Prostate gland (tissue), 2 donors: Measurements from ENCODE around the gene FOXRED2. TPM values are rescaled to one million over a fixed set of nuclear protein-coding genes. Genes with fewer than 3 reads are reported as not detected.
A peak's percentile ranks its signal among the peaks of the same experiment; 100 is the strongest.

Source experiments
- DNase-seq: peaks from one replicate; pipeline ENCODE4 v3.0.0-alpha.2; 2019; ENCODE audit warnings: low spot score
- H3K27ac ChIP-seq, 2 donors: fragments of 200-600 bp; sonication (generic); 2 replicates each; pipeline ENCODE4 v1.5.1; 2017 to 2019
- H3K27me3 ChIP-seq: fragments of 200-600 bp; sonication (generic); replicated peaks from 2 replicates; pipeline ENCODE4 v1.5.1; 2019; ENCODE audit not compliant: insufficient read depth
- H3K36me3 ChIP-seq, 2 donors: fragments of 200-600 bp; sonication (generic); 1 replicate in 1 of 2; 2 replicates in 1 of 2; pipeline versions ENCODE4 v1.5.1 to v1.8.1; 2017 to 2019
- H3K4me1 ChIP-seq: fragments of 200-600 bp; sonication (generic); replicated peaks from 2 replicates; pipeline ENCODE4 v1.5.1; 2019
- H3K4me3 ChIP-seq, 2 donors: fragments of 200-600 bp; sonication (generic); 2 replicates each; pipeline ENCODE4 v1.5.1; 2017 to 2019
- H3K9me3 ChIP-seq: fragments of 200-600 bp; sonication (generic); 2 replicates; pipeline ENCODE4 v1.5.1; 2017
- POLR2A ChIP-seq: fragments of 450-650 bp; IDR thresholded peaks from one replicate; pipeline ENCODE4 v1.6.1; 2016; ENCODE audit warnings: antibody characterized with exemption, mild to moderate bottlenecking
- POLR2AphosphoS5 ChIP-seq: sonication (generic); formaldehyde crosslinking; IDR thresholded peaks from one replicate; pipeline ENCODE4 v1.6.1; 2017; ENCODE audit warnings: antibody characterized with exemption
- WGBS: methylation state at CpG from one replicate; pipeline ENCODE4 v1.1.5; 2018; 5-methylcytosine and 5-hydroxymethylcytosine counted together
- intact Hi-C: fragments of 100-400 bp; cut with DNase I; formaldehyde crosslinking; loops from one replicate; pipeline ENCODE4 v1.14.2; 2022
- total RNA-seq, 2 donors: library from RNA; depleted of rRNA; stranded (reverse); fragments of >200 nt; gene quantifications; one replicate each; pipeline ENCODE4 v1.1.0, GENCODE V29; 2016
- TF ChIP-seq, protein P1 (sequence below), 4 experiments: fragments of 200-600 bp in 2 of 4; fragments of 450-650 bp in 2 of 4; sonication (generic) in 2 of 4; IDR thresholded peaks; 1 replicate in 3 of 4; 2 replicates in 1 of 4; pipeline ENCODE4 v1.5.1; 2016 to 2019; ENCODE audit warnings: antibody characterized with exemption in 4 of 4, mild to moderate bottlenecking in 2 of 4, moderate library complexity in 2 of 4

The FOXRED2 gene
- total RNA-seq, 2 donors from 2014 or later, result 24.7 to 33.7 TPM

- Histone ChIP-seq H3K27ac (no peak overlapping the region), H3K27me3 (no peaks in the 10 kb centered on the region), H3K36me3 (peaks cover 4 to 9% of the 10 kb centered on the region in 2 donors), H3K4me1 (peaks cover 2% of the 10 kb centered on the region), H3K4me3 (no peak overlapping the region), H3K9me3 (no peaks in the 10 kb centered on the region)
- over 99% methylated on average over 6 of the region's 6 CpGs for WGBS
- DNase-seq, result no peak
- intact Hi-C loops, result no loop called here
- TF ChIP-seq, protein P1, sequence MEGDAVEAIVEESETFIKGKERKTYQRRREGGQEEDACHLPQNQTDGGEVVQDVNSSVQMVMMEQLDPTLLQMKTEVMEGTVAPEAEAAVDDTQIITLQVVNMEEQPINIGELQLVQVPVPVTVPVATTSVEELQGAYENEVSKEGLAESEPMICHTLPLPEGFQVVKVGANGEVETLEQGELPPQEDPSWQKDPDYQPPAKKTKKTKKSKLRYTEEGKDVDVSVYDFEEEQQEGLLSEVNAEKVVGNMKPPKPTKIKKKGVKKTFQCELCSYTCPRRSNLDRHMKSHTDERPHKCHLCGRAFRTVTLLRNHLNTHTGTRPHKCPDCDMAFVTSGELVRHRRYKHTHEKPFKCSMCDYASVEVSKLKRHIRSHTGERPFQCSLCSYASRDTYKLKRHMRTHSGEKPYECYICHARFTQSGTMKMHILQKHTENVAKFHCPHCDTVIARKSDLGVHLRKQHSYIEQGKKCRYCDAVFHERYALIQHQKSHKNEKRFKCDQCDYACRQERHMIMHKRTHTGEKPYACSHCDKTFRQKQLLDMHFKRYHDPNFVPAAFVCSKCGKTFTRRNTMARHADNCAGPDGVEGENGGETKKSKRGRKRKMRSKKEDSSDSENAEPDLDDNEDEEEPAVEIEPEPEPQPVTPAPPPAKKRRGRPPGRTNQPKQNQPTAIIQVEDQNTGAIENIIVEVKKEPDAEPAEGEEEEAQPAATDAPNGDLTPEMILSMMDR (IDR thresholded peaks at IDR 0.05), result no peak
- TF ChIP-seq POLR2AphosphoS5 (no peak), POLR2A (no peak)
Measured at GRCh38 chr22:36475341-36475740, 31.5 kb downstream of the FOXRED2 start.

DNA sequence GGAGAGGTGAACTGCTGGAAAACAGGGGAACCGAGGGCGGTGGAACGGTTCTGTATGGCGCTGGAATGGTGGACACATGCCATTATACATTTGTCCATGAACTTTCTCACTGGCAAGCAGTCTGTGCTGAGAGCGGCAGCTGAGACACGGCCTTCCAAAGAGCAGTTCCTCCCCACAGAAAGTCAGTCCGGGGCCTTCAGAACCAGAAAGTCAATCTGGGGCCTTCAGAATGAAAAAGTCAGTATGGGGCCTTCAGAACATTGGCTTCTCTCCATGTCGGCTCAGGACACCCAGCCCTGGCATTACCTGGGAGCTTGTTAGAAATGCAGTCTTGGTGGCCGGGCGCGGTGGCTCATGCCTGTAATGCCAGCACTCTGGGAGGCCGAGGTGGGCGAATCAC, 34.2 kb downstream of the FOXRED2 start:
- WGBS, result 70% methylated on average over 13 of the region's 13 CpGs
- no peaks in the 10 kb centered on the region for H3K9me3 ChIP-seq
- no peak for DNase-seq
- peaks cover 4 to 9% of the 10 kb centered on the region in 2 donors for H3K36me3 ChIP-seq
- TF ChIP-seq, protein P1 (IDR thresholded peaks at IDR 0.05), result no peak
- TF ChIP-seq POLR2AphosphoS5, result no peak
- TF ChIP-seq POLR2A, result no peak
- H3K27me3 ChIP-seq, result no peaks in the 10 kb centered on the region
- H3K27ac ChIP-seq, result peak overlapping the region; percentile 21 to 34
- no peak overlapping the region for H3K4me3 ChIP-seq
- intact Hi-C loops, result no loop called here
- peaks cover 11% of the 10 kb centered on the region for H3K4me1 ChIP-seq

GRCh38 chr22:36471341-36471821, 35.5 kb downstream of the FOXRED2 start:
- no peak overlapping the region for H3K4me3 ChIP-seq
- peaks cover 4 to 8% of the 10 kb centered on the region in 2 donors for H3K36me3 ChIP-seq
- intact Hi-C loops, result no loop called here
- no peaks in the 10 kb centered on the region for H3K9me3 ChIP-seq
- no peaks in the 10 kb centered on the region for H3K27me3 ChIP-seq
- TF ChIP-seq POLR2AphosphoS5, result no peak
- peak overlapping the region; percentile 82 for H3K27ac ChIP-seq
- H3K4me1 ChIP-seq, result peaks cover 11% of the 10 kb centered on the region
- 82% methylated on average over 14 of the region's 14 CpGs for WGBS
- no peak for DNase-seq

DNA sequence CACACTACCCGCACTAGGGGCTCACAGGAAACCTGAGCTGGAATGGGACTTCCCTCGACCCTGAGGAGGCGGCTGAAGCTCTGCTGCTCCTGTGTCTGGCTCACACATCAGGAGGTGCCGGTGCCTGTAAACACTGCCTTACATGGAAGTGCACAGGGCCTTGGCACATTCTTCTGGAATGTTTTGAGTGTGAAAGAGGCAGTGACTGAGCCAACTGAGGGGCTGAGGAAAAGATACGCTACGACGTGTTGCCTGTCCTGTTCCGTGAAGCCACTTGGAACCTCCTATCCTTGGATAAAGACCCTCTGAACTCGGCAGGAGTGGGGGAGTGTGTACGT, 35.9 kb downstream of the FOXRED2 start:
- intact Hi-C loops, result loop anchor here (1.0 kb wide), 1 partner anchor 170 kb away; no protein-coding TSS in a partner anchor
- H3K4me1 ChIP-seq, result peaks cover 11% of the 10 kb centered on the region
- peak overlapping the region; percentile 82 for H3K27ac ChIP-seq
- no peak overlapping the region for H3K4me3 ChIP-seq
- H3K9me3 ChIP-seq, result no peaks in the 10 kb centered on the region
- peaks cover 4% of the 10 kb centered on the region in 2 donors for H3K36me3 ChIP-seq
- WGBS, result 36% methylated on average over 10 of the region's 10 CpGs
- no peak for DNase-seq
- TF ChIP-seq, protein P1 (IDR thresholded peaks at IDR 0.05), result no peak
- TF ChIP-seq POLR2AphosphoS5, result peak; percentile 54
- no peak for TF ChIP-seq POLR2A
- H3K27me3 ChIP-seq, result no peaks in the 10 kb centered on the region

DNA sequence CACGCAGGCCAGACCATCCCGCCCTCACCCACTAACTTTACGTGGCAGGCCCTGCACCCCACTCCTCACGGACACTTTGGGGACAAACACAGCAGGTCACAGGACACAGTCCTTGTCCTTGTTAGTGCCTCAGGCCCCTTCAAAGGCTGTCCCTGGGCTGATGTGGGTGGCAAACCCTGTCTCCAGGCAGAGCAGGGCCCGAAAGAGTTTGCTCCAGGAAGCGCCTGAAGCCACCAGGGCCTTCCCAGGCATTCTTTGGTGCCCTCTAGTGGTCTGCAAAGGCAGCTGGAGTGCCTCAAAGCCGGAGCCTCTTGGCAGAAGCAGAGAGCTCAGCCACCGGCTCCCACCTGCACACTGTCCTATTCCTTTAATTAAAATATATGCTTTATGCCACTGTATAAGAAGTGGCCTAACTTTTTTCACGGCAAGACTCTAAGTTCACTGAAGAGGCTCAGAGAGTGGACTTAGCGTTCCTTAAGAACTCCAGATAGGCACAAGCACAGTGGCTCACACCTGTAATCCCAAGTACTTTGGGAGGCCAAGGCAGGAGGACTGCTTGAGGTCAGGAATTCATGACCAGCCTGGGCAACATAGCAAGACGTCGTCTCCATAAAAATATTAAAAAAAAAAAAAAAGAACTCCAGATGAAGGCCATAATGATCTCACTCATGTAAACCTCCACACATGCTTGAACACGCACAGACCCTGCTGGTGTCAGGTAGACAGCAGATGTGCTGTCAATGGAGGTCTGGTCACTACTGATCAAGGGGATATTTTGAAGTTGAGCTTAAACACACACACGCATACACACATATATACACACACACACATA, 36.5 kb downstream of the FOXRED2 start:
- Histone ChIP-seq H3K4me1 (peaks cover 16% of the 10 kb centered on the region), H3K36me3 (peaks cover 0 to 4% of the 10 kb centered on the region in 2 donors), H3K27ac (peak overlapping the region; percentile 82), H3K9me3 (no peaks in the 10 kb centered on the region), H3K4me3 (no peak overlapping the region), H3K27me3 (no peaks in the 10 kb centered on the region)
- TF ChIP-seq POLR2A (peak; percentile 9), POLR2AphosphoS5 (peak; percentile 83)
- TF ChIP-seq, protein P1 (IDR thresholded peaks at IDR 0.05), result peak; percentile 93 to 99 (median 96)
- intact Hi-C loops, result loop anchor here (1.0 kb wide), 1 partner anchor 169 kb away; no protein-coding TSS in a partner anchor
- 35% methylated on average over 14 of the region's 14 CpGs for WGBS
- DNase-seq, result peak; percentile 86
